GM18499 (cell line): ENCODE results near the gene NUP93.
"Not testable (repeated sequence)": the region's sequence is repeated elsewhere in the genome, so short reads cannot be mapped to it uniquely, and the experiment has no call there.

Experiments
- ATAC-seq: cut with Tn5 transposase; IDR thresholded peaks from one replicate; pipeline ENCODE4 v1.9.1; 2021; ENCODE audit warnings: moderate number of reproducible peaks; ENCODE audit not compliant: insufficient read depth, unreplicated experiment

NUP93 gene

GRCh38 chr16:56884026-56884582 lies 154.2 kb downstream of the NUP93 start:
- no peak for ATAC-seq

- not testable (repeated sequence) for ATAC-seq
Measured at GRCh38 chr16:56884929-56885328, 155.0 kb downstream of the NUP93 start.

- no peak for ATAC-seq
Measured at GRCh38 chr16:56885446-56886162, 155.7 kb downstream of the NUP93 start.

DNA sequence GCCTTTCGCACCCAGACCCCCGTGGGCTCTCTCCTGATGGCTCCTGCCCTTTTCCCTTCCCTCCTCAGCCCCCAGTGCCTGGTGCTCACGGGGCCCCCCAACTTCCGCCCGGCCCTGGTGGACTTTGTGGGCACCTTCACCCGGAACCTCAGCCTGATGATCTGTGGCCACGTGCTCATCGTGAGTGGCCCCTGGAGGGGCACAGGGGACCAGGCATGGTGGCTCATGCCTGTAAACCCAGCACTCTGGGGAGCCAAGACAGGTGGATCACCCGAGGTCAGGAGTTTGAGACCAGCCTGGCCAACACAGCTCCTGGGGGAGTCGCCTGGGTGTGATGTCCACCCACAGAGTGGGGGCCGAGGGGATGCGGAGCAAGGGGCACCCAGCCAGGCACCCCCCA lies 156.4 kb downstream of the NUP93 start:
- ATAC-seq = no peak

DNA sequence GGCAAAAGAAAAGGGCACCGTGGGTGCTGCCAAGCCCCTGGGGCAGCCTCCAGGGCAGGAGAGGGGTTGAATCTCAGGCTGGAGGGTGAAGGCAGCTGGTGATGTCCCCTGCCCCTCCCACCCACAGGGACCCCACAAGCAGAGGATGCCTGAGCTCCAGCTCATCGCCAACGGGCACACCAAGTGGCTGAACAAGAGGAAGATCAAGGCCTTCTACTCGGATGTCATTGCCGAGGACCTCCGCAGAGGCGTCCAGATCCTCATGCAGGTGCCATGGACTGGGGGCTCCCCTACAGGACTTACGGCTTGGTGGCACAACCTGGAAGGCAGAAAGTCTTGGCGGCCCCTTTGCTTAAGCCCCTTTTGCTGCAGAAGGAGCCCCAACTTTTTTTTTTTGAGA lies 156.9 kb downstream of the NUP93 start:
- no peak for ATAC-seq

DNA sequence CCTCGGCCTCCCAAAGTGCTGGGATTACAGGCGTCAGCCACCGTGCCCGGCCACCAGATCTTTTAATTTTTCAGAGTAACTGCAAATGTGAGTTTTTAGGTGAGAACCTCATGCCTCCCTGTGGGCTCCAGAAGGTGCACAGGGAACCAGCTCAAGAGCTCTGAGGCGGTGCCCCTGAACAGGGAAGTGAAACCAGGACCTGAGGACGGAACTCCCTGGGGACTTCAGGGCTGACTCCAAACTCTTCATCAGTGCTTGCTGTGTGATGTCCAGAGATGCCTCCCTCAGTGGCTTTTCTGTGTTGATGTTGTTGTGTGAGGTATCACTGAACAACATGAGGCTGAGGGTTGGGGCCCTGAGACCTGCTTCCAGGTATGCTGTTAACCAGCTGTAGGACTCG lies 158.9 kb downstream of the NUP93 start:
- peak; percentile 75 for ATAC-seq

DNA sequence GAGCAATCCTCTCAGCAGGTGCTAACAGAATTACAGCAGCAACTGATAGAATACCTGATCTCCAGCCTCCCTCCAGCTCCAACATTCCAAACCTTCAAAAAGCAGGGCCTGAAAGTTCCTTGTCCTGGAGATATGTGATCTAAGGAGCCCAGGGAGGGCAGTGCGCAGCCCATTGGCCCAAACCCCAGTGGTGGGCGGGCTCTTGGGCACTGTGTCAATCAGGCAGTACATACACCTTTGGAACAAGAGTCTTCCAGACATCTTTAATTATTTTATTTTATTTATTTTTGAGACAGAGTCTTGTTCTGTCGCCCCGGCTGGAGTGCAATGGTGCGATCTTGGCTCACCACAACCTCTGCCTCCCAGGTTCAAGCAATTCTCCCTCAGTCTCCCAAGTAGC lies 159.3 kb downstream of the NUP93 start:
- no peak for ATAC-seq

GRCh38 chr16:56891685-56892084 lies 161.8 kb downstream of the NUP93 start:
- no peak for ATAC-seq

- ATAC-seq = no peak
Measured at GRCh38 chr16:56892705-56893104, 162.8 kb downstream of the NUP93 start.

GRCh38 chr16:56894331-56894917 lies 164.5 kb downstream of the NUP93 start:
- ATAC-seq = no peak

DNA sequence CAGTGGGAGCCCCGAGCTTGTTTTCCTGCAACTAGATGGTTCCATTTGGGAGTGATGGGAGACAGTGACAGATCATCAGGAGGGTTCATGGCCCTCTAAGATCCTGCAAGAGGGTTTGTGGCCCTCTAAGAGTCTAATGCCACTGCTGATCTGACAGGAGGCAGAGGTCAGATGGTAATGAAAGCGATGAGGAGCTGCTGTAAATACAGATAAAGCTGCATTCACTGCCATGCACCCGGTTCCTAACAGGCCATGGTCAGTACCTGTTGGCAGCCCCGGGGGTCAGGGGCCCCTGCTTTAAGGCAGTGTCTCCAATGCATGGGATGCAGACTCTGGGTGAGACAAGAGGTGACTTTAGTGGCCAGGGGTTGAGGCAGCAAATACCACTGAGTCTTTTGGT lies 165.9 kb downstream of the NUP93 start:
- no peak for ATAC-seq

GRCh38 chr16:56896244-56896643 lies 166.3 kb downstream of the NUP93 start:
- no peak for ATAC-seq

DNA sequence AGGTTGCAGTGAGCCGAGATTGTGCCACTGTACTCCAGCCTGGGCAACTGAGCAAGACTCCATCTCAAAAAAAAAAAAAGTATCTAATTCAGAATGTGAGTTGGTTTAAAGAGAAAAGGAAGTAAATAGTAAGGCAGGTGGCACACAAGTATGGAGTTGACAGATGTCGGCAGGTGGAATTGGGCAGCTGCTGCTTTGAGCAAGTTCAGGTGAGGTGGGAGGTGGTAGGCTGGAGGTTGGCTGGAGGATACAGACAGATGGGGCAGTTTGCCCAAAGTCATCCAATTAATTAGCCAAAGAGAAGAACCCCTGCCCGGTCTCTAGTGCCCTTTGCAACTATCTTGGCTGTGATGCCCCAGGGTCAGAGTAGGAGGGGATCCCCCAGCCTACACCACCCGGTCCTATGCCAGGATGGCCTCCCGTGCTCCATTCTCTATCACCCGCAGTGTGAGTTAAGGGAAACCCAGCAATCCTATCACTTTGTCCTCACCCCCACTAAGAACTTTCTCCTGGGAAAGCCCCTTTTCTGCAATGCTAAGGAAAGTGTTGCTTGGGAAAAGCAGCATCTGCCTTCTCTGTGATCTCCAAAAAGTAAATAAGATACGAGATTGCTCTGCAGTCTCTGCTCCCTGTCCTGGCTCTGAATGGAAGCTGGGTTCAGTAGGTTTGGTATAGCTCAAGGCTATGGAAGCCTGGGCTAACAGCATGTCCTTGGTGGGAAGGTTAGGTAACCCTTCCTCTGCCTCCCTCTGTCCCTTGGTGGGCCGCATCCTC lies 167.3 kb downstream of the NUP93 start:
- no peak for ATAC-seq

DNA sequence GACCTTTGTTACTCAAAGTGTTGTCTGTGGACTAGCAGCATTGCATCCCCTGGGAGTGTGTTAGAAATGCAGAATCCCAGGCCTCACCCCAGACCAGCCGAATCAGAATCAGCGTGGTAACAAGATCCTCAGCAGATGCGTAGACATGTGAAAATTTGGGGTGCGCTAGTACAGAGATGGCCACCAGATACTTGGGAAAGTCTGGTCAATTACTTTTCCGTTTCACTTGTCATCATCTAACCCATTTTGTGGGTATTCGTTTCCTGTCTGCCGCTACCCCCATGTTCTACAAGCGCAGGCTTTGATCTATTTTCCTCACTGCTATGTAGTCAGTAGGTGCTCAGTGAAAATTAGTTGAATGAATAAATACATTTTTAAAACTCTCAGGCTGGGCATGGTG lies 168.9 kb downstream of the NUP93 start:
- ATAC-seq = no peak
